GM12891 (cell line): Measurements from ENCODE around the gene ATP2C1.

Experiments
- POLR2A ChIP-seq: IDR thresholded peaks from 2 replicates; pipeline ENCODE4 v1.6.1; 2011; ENCODE audit warnings: low read depth, low read length, control low read depth
- POLR2AphosphoS5 ChIP-seq: IDR thresholded peaks from 2 replicates; pipeline ENCODE4 v1.6.1; 2011; ENCODE audit warnings: low read depth, low read length, control low read depth
- SPI1 ChIP-seq: IDR thresholded peaks from 2 replicates; pipeline ENCODE4 v1.6.1; 2011; ENCODE audit warnings: low read depth, low read length, control low read depth
- TAF1 ChIP-seq: IDR thresholded peaks from 2 replicates; pipeline ENCODE4 v1.6.1; 2011; ENCODE audit warnings: low read depth, low read length, control low read depth

- TF ChIP-seq TAF1: no peak
- no peak for TF ChIP-seq POLR2A
- no peak for TF ChIP-seq SPI1
- TF ChIP-seq POLR2AphosphoS5: no peak
These were observed 44.8 kb upstream of the ATP2C1 start for GRCh38 chr3:130849091-130849552.
